ENCODE data around the gene FBXW11.

The FBXW11 gene

GRCh38 chr5:171841984-171842776 lies 164.3 kb downstream of the FBXW11 start:
- no peak for DNase-seq (ENCODE audit: low read depth in 2 of 2)

GRCh38 chr5:171840711-171841522 lies 165.5 kb downstream of the FBXW11 start:
- DNase-seq (ENCODE audit: low read depth in 2 of 2), result no peak

- DNase-seq (ENCODE audit: low read depth in 2 of 2), result no peak
Measured at GRCh38 chr5:171840066-171840465, 166.4 kb downstream of the FBXW11 start.

GRCh38 chr5:171839112-171839511 lies 167.3 kb downstream of the FBXW11 start:
- DNase-seq (ENCODE audit: low read depth in 2 of 2), result no peak

- no peak for DNase-seq (ENCODE audit: low read depth in 2 of 2)
Measured at GRCh38 chr5:171838066-171838465, 168.4 kb downstream of the FBXW11 start.

GRCh38 chr5:171837522-171837921 lies 168.9 kb downstream of the FBXW11 start:
- no peak for DNase-seq (ENCODE audit: low read depth in 2 of 2)

GRCh38 chr5:171835066-171835465 lies 171.4 kb downstream of the FBXW11 start:
- no peak for DNase-seq (ENCODE audit: low read depth in 2 of 2)

- DNase-seq (ENCODE audit: low read depth in 2 of 2), result no peak
Measured at GRCh38 chr5:171834461-171834860, 172.0 kb downstream of the FBXW11 start.

- no peak for DNase-seq (ENCODE audit: low read depth in 2 of 2)
Measured at GRCh38 chr5:171832775-171833174, 173.7 kb downstream of the FBXW11 start.

GRCh38 chr5:171830686-171831085 lies 175.8 kb downstream of the FBXW11 start:
- no peak for DNase-seq (ENCODE audit: low read depth in 2 of 2)

- no peak for DNase-seq (ENCODE audit: low read depth in 2 of 2)
Measured at GRCh38 chr5:171827162-171827561, 179.3 kb downstream of the FBXW11 start.

GRCh38 chr5:171826132-171826531 lies 180.3 kb downstream of the FBXW11 start:
- no peak for DNase-seq (ENCODE audit: low read depth in 2 of 2)

- DNase-seq (ENCODE audit: low read depth in 2 of 2), result no peak
Measured at GRCh38 chr5:171825051-171825450, 181.4 kb downstream of the FBXW11 start.

- no peak for DNase-seq (ENCODE audit: low read depth in 2 of 2)
Measured at GRCh38 chr5:171823269-171823668, 183.2 kb downstream of the FBXW11 start.

- no peak for DNase-seq (ENCODE audit: low read depth in 2 of 2)
Measured at GRCh38 chr5:171821286-171821685, 185.2 kb downstream of the FBXW11 start.

- DNase-seq (ENCODE audit: low read depth in 2 of 2), result no peak
Measured at GRCh38 chr5:171820561-171820960, 185.9 kb downstream of the FBXW11 start.

- DNase-seq (ENCODE audit: low read depth in 2 of 2), result no peak
Measured at GRCh38 chr5:171816666-171817065, 189.8 kb downstream of the FBXW11 start.

GRCh38 chr5:171813813-171814490 lies 192.5 kb downstream of the FBXW11 start:
- DNase-seq (ENCODE audit: low read depth in 2 of 2), result no peak

GRCh38 chr5:171813270-171813669 lies 193.2 kb downstream of the FBXW11 start:
- no peak for DNase-seq (ENCODE audit: low read depth in 2 of 2)
